NOMO-1 treated with dmso at 0.1 percent for 144 hours (cell line): ENCODE data around the gene RSPH1.

Experiments used
- DNase-seq: peaks from one replicate; lab custom pipeline; 2025; ENCODE audit not compliant: unreplicated experiment; lab: John Stamatoyannopoulos, UW

Gene RSPH1

DNA sequence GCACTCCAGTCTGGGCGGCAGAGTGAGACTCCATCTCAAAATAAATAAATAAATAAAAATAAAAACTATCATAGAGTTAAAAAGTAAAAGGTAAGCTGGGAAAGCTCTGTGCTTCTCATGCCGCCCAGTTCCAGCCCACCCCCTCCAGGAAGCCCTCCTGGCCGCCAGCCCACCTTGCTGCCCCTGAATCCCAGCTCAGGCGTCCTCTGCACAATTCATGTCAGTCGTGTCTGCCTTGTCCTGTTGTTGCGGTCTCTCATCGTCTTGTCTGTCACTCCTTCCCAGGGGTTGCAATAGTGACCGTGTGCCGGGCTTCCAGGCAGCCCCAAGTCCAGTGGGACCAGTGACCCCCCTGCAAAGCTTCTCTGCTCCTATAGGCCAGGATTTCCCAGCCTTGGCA is 44.1 kb downstream of the RSPH1 start:
- DNase-seq, result no peak

DNA sequence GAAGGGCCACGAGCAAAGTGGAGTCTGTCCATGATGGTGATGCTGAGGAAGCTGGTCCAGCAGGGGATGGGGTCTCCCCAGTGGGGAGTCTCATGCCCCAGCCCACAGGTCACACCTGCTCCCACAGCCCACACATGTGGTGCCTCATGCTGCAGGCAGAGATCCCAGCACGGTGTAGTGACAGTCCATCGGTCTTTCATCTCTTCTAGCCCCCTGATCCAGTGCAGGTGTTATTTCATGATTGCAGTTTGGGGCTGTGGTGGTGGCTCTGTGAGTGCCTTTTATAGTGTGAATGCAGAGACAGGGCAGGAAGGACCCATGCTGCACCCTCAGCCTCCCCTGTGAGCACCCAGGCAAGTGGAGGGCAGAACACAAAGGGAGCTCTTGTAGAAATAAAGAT is 47.3 kb downstream of the RSPH1 start:
- no peak for DNase-seq

DNA sequence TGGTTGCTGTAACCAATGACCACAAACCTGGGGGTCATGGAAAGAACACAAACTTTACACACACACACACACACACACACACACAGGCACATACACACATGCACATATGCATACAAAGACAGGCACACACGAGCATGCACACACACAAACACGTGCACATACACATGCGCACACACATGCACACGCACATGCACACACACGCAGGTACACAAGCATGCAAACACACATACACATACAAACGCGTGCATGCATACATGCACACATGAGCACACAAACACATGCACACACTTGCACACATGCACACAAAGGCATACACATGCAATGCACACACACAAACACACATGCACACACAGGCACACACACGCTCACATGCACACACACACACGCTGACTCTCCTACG is 48.3 kb downstream of the RSPH1 start:
- DNase-seq, result no peak

DNA sequence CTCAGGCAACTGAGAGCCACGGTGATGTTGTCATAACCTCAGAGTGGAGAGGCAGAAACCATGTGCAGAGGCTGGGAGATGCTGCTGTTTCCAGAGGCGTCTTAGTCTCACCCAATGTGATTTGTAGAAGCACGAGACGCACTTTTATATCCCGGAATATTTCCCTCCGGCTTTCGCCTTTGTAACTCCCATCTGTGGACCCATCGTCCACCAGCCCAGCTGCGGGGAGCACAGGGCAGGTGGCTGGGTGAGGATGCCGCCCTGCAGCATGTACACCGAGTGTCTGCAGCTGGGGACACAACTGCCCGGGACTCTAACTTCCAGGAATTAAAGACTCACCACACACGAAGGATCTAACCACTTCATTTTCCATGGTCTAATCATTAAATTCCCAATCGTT is 48.8 kb downstream of the RSPH1 start:
- DNase-seq, result no peak

DNA sequence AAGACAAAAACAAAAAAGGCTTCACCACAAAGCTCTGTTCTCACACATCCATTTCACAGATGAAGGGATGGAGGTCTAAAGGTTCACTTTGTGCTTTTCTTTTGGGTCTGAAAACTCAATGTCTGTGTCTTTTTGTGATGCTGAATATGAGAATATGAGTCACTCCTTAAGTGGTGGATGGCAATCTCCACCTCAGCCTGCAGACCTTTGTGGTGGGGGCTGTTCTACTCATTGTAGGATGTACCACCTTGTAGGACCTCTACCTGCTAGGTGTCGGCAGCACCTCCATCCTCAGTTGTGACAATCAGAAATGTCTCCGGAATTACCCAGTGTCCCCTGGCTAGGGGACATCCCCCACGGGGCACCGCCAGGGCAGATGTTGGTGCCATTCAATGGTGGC is 49.5 kb downstream of the RSPH1 start:
- no peak for DNase-seq

DNA sequence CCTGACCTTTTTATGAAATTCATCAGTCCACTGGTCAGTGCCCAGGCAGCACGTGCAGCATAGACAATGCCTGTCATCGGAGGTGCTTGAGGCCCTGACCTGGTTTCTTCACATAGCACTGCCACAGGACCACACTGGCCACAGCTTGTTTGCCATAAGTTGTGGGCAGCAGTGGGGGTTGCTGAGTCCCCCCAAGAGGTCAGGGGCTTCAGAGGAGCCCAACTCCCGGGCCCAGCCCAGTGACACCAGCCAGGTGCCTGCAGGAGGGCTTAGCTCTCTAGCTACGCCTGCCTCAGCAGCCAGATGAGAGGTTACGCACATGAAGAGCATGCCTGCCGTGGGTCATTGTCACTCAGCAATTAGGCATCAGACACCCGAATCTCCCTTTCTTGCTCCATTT is 50.7 kb downstream of the RSPH1 start:
- DNase-seq, result no peak

DNA sequence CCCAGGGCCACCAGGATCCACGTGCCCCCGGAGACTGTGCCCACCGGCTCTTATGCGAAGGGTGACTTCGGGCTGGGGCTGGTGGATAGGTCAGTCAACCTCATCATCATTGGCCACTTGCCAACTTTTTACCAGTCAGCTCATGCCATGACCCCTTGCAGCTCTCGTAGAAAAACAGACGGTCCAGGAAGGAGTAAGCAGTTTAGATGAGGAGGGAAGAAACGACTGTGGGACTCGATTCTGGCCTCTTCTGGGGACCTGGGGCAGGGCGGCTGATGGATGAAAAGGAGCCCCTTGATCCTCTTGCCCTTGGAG is 51.3 kb downstream of the RSPH1 start:
- DNase-seq, result no peak

DNA sequence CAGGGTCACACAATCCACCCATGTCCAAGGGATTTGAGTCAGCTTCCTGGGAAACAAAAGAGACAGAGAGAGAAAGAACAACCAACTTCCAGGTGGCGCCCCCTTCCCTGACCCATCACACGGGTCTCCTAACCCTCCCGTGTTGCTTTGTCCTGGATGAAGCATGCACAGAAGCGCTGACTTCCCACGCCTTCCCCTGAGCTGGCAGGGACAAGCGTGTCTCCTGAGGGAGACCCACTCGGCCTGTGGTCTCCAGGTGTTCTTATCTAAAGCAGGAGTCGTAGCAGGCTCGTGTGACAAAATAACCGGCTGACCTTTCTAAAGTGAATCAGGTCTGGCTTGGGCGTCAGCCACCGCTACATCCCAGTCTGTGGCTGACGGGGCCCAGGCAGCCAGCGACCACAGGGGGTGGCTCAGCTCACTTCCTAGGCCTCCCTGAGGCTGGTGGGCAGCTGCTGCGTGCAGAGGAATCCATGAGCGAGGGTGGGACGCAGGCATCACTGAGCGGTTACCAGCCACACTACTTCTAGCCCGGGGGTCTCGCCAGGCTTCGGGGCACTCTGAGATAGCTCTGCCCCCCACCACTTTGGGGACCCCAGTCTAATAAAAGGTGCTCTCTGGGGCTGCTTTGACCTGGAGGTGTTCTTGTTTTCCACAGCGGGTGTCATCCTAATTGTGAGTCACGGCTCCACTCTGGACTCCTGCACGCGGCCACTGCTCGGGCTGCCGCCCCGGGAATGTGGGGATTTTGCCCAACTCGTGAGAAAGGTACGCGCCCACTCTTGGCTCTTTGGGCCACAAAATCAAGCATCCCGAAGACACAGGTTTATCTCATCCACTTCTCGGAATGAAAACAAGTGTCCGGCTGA is 51.9 kb downstream of the RSPH1 start:
- no peak for DNase-seq

DNA sequence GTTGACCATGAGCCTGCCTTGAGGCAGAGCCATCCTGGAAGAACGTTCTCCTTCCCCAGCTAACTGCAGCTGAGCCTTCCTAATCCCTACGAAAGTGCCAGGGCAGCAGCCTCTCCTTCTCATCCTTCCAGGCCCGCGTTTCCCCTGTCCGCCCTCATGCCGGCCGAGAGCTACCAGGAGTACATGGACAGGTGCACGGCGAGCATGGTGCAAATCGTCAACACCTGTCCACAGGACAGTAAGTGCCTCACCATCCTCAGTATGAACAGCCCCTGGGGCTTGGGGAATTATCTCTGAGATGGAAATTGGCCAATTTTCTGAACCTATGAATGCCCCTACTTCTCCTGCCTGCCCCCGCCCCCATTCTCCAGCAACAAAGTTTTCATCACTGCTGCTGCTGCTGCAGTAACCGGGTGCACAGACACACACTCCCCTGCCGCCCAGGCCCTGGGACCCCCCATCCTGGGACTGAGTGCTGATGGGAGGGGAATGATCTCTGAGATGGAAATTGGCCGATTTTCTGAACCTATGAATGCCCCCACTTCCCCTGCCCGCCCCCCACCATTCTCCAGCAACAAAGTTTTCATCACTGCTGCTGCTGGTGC is 52.7 kb downstream of the RSPH1 start:
- no peak for DNase-seq

DNA sequence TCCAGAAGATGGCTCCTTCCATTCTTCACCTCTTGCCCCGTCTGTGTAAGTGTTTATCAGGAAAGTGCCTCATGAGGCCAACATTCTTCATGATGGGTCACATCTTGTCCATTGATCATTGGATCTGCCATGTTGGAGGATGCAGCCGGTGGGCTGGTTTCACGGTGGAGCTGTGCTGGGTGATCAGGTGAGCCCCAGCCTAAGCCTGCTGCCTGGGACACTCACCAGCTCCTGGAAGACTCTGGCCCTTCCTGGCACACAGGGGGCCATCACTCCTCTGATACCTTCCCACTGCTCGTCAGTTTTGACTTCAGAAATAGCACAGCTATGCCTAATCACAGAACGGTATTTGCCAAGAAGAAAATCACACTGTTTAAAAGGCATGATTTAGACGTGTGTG is 54.1 kb downstream of the RSPH1 start:
- DNase-seq, result no peak

DNA sequence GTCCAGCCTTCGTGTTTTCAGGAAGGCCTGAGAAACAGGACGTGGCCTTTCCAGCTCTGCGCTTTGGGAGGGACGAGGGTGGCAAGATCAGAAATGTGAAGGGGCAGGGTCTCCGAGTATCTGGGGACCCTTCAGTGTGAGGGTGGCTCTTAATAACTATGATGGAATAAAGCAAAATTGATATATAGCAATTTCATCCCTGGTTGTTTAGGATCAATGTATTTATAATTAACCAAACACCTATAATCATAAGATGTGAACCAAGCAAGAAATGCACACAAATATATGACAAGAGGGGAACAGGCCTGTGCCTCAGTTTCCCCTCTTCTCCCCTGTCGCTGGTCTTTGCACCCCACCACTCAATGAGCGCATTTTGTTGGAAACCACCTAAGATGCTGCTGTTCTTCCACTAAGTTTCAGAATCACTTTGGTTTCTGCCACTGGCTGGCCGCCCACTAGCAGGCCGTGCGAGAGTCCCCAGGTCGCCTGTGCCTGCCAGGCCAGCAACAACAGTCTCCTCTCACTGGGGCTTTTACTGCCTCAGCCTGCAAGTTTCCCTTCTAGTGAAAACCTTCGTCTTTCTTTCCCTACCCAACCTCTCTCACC is 55.7 kb downstream of the RSPH1 start:
- DNase-seq, result no peak

DNA sequence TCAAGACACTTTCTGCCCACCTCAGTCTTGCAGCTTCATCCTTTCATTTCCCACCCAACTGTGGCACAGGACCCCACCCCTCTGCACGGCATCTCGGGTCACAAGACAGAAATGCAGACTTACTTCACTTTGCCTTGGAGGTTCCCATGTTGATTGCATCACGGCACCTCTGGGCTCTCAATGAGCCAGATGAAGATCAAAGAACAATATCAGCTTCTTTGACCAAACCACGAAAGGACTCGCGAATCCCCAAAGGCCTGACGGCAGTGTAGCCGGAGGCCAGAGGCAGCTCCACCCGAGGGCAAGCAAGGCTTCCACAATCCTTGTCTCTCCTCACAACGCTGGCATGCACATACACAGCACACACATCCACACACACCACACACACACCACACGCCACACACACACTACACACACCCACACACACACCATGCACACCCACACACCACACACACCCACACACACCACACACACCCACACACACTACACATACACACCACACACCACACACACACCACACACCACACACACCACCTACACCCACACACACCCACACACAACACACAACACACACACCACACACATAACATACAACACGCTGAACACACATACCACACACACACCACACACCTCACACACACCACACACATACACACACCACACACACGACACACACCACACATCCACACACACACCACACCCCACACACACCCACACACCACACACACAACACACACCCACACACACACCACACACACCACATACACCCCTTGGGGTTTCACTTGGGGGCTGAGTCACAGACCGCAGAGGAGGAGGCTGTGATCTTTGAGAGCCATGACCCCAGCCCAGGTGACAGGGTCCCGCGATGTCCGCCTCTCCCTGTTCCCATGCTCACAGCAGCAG is 56.5 kb downstream of the RSPH1 start:
- DNase-seq, result no peak

DNA sequence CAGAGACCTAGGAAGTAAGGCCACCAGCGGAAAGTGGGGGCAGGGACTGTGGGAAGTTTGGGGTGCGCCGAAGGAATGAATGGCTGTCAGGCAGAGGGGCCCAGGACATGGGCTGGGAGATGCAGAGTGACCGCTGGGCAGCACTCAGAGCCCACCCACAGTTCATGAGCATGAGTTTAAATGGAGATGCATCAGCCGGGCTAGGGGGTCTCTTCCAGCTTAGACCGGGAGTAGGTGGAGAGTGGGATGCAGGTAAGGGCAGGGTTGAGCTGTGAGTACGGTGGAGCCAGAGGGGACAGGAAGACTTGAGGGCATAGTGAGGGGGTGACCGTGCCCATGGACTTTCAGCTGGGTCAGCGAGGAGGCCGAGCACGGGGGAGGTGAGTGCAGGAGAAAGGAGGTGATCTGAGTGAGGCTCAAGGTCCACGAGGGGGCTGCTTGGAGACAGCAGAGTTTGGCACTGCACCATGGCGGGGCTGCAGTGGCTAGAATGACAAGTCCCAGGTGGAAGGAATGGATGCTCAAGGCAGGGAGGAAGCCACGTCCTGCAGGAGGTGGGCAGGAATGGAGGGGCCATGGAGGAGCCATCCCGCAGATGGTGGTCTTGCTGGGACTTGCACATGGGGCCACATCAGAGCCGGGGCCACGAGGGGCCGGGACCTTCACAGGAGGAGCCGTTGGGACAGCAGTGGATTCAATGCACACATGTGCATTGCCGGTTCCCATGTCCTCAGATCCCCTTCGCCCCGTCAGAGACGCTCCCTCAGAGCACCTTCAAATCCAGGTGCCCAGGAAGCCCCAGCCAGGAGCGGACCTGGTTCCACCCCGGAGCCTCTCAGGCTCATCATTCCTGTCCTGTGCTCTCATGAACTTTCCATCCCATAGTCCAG is 57.5 kb downstream of the RSPH1 start:
- no peak for DNase-seq

DNA sequence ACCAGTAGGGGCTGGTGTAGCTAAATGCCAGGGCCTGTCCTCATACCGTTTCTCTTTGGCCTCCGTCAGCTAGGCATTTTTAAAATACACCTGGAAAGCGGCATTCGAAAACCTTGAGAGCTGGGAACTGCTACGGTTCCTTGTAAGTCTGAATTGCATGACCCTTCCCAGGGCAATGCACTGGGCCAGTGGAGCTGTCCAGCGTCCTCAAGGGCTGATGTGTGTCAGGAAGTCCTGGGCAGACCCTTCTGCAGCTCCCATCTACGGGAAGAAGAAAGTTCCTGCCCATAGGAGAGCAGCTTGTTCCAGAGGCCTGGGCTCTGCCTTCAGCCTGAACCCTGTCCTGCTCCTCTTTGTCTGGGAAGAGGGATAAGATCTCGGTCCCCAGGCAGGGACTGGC is 58.2 kb downstream of the RSPH1 start:
- no peak for DNase-seq

DNA sequence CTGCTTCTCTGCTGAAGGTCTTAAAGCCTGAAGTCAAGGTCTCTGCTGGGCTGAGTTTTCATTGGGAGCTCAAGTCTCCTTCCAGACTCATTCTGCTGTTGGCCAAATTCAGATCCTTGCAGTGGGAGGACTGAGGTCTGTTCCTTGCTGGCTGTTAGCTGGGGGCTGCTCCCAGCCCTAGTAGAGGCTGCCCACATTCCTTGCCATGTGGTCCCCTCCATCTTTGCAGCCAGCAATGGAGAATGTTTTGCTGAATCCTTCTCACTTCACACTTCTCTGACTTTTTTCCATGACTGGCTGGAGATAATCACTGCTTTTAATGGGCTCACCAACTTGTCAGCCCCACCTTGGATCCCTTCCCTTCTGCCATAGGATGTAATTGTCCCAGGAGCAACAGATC is 59.1 kb downstream of the RSPH1 start:
- no peak for DNase-seq

DNA sequence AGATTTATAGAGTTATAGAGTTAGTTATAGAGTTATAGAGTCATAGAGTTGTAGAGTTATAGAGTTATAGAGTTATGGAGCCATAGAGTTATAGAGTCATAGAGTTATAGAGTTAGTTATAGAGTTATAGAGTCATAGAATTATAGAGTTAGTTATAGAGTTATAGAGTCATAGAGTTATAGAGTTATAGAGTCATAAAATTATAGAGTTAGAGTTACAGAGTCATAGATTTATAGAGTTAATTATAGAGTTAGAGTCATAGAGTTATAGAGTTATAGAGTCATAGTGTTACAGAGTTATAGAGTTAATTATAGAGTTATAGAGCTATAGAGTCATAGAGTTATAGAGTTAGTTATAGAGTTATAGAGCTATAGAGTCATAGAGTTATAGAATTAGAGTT is 60.2 kb downstream of the RSPH1 start:
- DNase-seq, result no peak

DNA sequence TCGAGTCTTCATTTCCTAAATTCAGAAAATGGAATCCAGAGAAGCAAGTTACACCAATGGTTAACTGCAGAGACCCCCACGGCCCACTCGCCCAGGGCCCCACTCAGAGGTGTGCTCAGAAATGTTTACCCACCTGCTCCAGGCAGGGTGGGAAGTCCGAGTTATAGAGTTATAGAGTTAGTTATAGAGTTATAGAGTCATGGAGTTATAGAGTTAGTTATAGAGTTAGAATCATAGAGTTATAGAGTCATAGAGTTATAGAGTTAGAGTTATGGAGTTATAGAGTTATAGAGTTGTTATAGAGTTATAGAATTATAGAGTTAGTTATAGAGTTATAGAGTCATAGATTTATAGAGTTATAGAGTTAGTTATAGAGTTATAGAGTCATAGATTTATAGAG is 60.6 kb downstream of the RSPH1 start:
- DNase-seq, result no peak

DNA sequence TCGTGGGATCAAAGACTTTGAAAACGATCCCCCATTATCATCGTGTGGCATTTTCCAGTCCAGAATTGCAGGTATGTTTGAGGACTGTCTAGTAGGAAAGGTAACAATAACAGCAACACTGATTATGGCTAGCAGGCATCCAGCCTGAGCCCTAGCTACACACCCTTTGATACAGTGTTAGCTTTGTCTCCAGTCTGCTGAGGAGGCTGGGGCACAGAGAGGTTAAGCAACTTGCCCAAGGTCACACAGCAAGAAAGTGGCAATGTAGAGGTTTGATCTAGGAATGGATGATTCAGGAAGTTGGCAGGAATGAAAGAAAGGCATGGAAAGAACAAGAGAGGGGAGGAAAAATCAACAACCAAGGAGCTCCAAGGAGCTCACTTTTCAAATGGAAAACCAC is 61.1 kb downstream of the RSPH1 start:
- no peak for DNase-seq

DNA sequence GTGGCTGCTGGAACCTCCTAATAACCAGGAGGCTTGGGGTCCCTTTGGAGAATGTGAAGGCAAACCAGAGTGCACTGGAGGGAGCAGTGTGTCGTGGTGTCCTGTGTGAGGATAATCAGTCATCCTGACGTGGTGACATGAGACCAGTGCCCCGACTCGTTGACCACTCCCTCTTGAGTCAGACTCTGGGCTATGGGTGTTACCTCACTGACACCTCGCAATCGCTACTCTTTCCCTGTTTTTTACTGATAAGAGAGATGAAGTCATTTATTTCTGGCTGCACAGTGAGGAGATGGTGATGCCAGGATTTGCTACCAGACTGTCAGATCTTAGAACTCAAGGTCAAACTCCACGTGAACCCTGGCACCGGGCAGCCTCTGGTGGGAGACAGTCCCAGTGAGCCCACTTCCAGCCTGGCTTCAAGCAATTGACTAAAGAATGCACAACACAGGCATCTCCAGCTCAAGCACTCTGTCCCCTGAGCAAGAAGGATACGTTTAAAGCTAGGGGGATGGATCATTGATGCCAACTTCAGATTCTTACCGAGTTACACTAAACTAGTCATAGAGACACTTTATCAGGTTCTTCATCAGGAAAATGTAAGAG is 62.0 kb downstream of the RSPH1 start:
- DNase-seq, result no peak

DNA sequence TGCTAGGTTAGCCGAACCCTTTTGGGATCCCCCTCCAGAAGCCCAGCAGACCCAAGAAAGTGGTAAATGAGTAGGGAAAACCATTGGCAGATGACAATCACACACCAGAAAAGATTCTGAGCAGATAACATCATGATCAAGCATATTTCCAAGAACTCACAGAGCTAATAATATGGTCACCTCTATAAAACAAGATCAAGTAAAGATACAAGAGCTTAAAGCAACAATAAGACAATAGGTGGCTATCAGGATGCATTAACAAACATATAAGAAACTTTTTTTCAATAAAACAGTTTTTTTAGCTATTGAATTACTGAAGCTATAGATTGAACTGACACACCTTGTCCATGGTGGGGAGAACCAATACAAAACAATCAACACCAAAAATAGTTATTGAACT is 63.3 kb downstream of the RSPH1 start:
- no peak for DNase-seq
